Endodermal cell (in vitro differentiated cells): ENCODE measurements around the gene USP9X. TPM values are rescaled to one million over a fixed set of nuclear protein-coding genes. Genes with fewer than 3 reads are reported as not detected.

Experiments
- DNase-seq: peaks from one replicate; pipeline ENCODE4 v3.0.0-alpha.2; 2017
- H3K27ac ChIP-seq: 2 replicates; pipeline ENCODE4 v1.5.1; 2013; ENCODE audit warnings: mild to moderate bottlenecking, low read depth, low read length, moderate library complexity
- H3K27me3 ChIP-seq: 2 replicates; pipeline ENCODE4 v1.6.1; 2013; ENCODE audit warnings: mild to moderate bottlenecking, low read length, moderate library complexity; ENCODE audit not compliant: insufficient read depth, control insufficient read depth, poor library complexity, severe bottlenecking
- H3K36me3 ChIP-seq: 2 replicates; pipeline ENCODE4 v1.7.0; 2013; ENCODE audit warnings: mild to moderate bottlenecking, low read length, moderate library complexity; ENCODE audit not compliant: control insufficient read depth, insufficient read depth
- H3K4me1 ChIP-seq: one replicate; pipeline ENCODE4 v1.7.0; 2013; ENCODE audit warnings: low read length; ENCODE audit not compliant: control insufficient read depth, insufficient read depth
- H3K4me3 ChIP-seq: 2 replicates; pipeline ENCODE4 v1.5.1; 2013; ENCODE audit warnings: mild to moderate bottlenecking, low read length, moderate library complexity
- H3K9ac ChIP-seq: 2 replicates; pipeline ENCODE4 v1.6.1; 2013; ENCODE audit warnings: mild to moderate bottlenecking, low read length, moderate library complexity; ENCODE audit not compliant: poor library complexity, severe bottlenecking; ENCODE audit errors: extremely low read depth
- H3K9me3 ChIP-seq: 2 replicates; pipeline ENCODE4 v1.6.1; 2013; ENCODE audit warnings: mild to moderate bottlenecking, low read length, moderate library complexity; ENCODE audit not compliant: control insufficient read depth
- H3K27ac Mint-ChIP-seq: 2 replicates; pipeline ENCODE4 v1.8.0; 2020; ENCODE audit warnings: mixed read lengths
- H3K27me3 Mint-ChIP-seq: 2 replicates; pipeline ENCODE4 v1.8.0; 2021; ENCODE audit warnings: mild to moderate bottlenecking, mixed read lengths; ENCODE audit not compliant: insufficient read depth
- H3K36me3 Mint-ChIP-seq: 2 replicates; pipeline ENCODE4 v1.8.0; 2020; ENCODE audit warnings: low read depth, mixed read lengths
- H3K4me1 Mint-ChIP-seq: 2 replicates; pipeline ENCODE4 v1.8.0; 2020; ENCODE audit warnings: mixed read lengths
- H3K4me3 Mint-ChIP-seq: 2 replicates; pipeline ENCODE4 v1.8.0; 2020; ENCODE audit warnings: mild to moderate bottlenecking, moderate library complexity, mixed read lengths
- H3K9me3 Mint-ChIP-seq: 2 replicates; pipeline ENCODE4 v1.8.0; 2020; ENCODE audit warnings: mild to moderate bottlenecking, mixed read lengths
- WGBS, 2 experiments: methylation state at CpG; one replicate each; pipeline versions ENCODE4 v1.1.5 to v1.1.7; 2013; ENCODE audit warnings: missing lambda C conversion rate in 2 of 2, mixed read lengths in 1 of 2; ENCODE audit not compliant: insufficient coverage in 1 of 2, insufficient read length in 1 of 2; 5-methylcytosine and 5-hydroxymethylcytosine counted together
- total RNA-seq, 2 donors: library from RNA; stranded (reverse); fragmentation: NEBNext Ultra II Directional in 1 of 2; extraction: Animal tissue kit (Norgen Biotek cat#: 25700) in 1 of 2; gene quantifications; 2 replicates in 1 of 2; 3 replicates in 1 of 2; pipeline ENCODE4 v1.2.1, GENCODE V29; 2021
- TF ChIP-seq, protein P1 (sequence below): fragments of 200-600 bp; sonication (generic); conservative IDR thresholded peaks from 2 replicates; pipeline ENCODE4 v1.5.0; 2021; ENCODE audit warnings: antibody characterized with exemption, mild to moderate bottlenecking

USP9X gene
- total RNA-seq, 2 donors from 2014 or later: 88.1 to 128 TPM

DNA sequence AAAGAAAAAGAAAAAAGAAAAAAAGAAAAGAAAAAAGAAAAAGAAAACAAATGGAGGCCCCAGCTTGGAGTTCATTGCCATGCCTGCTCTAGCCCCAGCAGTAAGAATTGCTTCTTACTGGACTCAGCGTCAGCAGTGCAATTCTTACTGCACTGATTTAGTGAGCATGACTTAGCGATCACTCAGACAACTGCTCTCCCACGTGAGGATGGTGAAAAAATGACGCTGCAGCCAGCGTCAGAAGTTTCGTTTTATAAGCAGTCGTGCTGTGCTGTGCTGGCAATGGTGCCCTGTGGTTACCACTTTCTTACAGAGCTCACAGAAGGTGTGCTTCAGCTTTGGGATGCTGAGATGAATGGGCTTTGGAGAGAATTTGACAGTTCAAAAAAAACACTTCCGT is 180.4 kb downstream of the USP9X start:
- no peaks in the 10 kb centered on the region for H3K9me3 ChIP-seq
- Mint-ChIP-seq H3K4me1 (peaks cover 1% of the 10 kb centered on the region), H3K9me3 (peaks cover 52% of the 10 kb centered on the region), H3K36me3 (no peaks in the 10 kb centered on the region), H3K27ac (no peak overlapping the region), H3K4me3 (no peak overlapping the region), H3K27me3 (no peaks in the 10 kb centered on the region)
- TF ChIP-seq, protein P1, sequence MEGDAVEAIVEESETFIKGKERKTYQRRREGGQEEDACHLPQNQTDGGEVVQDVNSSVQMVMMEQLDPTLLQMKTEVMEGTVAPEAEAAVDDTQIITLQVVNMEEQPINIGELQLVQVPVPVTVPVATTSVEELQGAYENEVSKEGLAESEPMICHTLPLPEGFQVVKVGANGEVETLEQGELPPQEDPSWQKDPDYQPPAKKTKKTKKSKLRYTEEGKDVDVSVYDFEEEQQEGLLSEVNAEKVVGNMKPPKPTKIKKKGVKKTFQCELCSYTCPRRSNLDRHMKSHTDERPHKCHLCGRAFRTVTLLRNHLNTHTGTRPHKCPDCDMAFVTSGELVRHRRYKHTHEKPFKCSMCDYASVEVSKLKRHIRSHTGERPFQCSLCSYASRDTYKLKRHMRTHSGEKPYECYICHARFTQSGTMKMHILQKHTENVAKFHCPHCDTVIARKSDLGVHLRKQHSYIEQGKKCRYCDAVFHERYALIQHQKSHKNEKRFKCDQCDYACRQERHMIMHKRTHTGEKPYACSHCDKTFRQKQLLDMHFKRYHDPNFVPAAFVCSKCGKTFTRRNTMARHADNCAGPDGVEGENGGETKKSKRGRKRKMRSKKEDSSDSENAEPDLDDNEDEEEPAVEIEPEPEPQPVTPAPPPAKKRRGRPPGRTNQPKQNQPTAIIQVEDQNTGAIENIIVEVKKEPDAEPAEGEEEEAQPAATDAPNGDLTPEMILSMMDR: no peak
- H3K27me3 ChIP-seq: no peaks in the 10 kb centered on the region
- DNase-seq: no peak
- H3K36me3 ChIP-seq: no peaks in the 10 kb centered on the region
- H3K27ac ChIP-seq: no peak overlapping the region
- 94 to 97% methylated on average over 5 to 8 of the region's 8 CpGs for WGBS, 2 experiments
- no peaks in the 10 kb centered on the region for H3K4me1 ChIP-seq
- H3K4me3 ChIP-seq: no peak overlapping the region
- H3K9ac ChIP-seq: no peak overlapping the region

DNA sequence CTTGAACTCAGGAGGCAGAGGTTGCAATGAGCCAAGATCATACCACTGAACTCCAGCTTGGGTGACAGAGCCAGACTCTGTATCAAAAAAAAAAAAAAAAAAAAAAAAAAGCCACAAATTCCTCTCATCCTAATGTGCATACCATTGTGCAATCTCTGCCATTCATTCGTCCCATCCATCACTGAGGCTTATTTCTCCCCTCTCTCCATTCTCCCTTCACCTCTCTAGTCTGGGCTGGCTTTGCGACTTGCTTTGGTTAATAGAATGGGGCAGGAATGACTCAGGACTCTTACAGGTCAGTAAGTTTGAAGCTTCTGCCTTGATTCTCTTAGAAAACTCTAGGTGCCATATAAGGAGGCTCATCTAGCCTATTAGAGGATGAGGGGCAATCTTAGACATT is 188.4 kb downstream of the USP9X start:
- H3K27ac Mint-ChIP-seq: no peak overlapping the region

DNA sequence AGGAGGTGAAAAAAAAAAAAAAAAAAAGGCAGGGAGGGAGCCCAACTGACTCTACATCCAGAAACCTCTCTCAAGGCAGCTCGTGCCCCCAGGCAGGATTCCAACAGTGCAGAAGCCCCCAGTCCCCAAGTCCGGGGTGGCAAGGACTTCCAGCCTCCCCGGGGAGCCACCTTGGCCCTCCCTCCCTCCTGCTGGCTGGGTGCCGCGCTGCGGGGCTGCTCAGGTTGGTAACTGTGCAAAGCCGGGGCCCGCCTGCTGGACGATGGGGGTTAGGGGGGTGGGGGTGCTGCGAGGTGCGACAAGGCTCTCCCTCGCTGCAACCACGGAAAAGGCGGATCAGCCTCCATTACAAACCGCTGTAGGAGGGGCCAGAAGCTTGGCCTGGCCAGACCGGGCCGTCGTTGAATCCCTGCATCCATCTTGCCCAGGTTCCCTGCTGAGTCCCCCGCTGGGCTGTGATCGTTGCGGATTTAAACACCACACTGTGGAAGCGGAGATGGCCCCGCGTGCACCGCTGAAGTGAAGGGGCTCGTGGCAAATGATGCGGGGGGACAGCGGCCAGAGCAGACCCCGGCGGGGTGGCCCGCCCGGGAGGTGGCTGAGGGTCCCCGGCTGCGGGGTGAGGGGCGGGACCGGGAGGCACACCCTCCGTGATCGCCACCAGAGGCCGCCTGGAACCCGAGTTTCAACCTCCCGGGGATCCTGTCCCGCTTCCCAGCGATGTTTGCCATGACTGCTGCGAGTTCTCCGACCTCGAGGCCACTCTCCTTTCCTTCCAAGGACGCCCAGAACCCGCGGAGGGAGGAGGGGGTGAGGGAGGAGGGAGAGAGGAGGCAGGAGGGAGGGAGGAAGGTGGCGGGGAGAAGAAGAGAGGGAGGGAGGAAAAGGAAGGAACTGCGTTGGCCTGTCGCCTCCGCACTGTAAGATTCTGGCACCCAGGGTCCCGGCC is 190.7 kb downstream of the USP9X start:
- Histone ChIP-seq H3K9ac (no peak overlapping the region), H3K27me3 (no peaks in the 10 kb centered on the region), H3K36me3 (no peaks in the 10 kb centered on the region), H3K27ac (no peak overlapping the region), H3K9me3 (no peaks in the 10 kb centered on the region), H3K4me1 (no peaks in the 10 kb centered on the region), H3K4me3 (peak overlapping the region; percentile 66)
- H3K4me3 Mint-ChIP-seq: peak overlapping the region; percentile 69
- H3K9me3 Mint-ChIP-seq: peaks cover 36% of the 10 kb centered on the region
- WGBS, 2 experiments: 7% methylated on average over 43 of the region's 54 CpGs; no CpG with 5 or more reads in 1 of the 2 experiments
- H3K4me1 Mint-ChIP-seq: no peaks in the 10 kb centered on the region
- H3K27me3 Mint-ChIP-seq: peaks cover 2% of the 10 kb centered on the region
- H3K36me3 Mint-ChIP-seq: no peaks in the 10 kb centered on the region
- TF ChIP-seq, protein P1: peak; percentile 61
- peak; percentile 89 for DNase-seq
- H3K27ac Mint-ChIP-seq: peak overlapping the region; percentile 81

More for the DNA sequence above, 188.4 kb downstream of the USP9X start:
- Mint-ChIP-seq H3K4me1 (no peaks in the 10 kb centered on the region), H3K36me3 (no peaks in the 10 kb centered on the region), H3K4me3 (no peak overlapping the region), H3K27me3 (peaks cover 2% of the 10 kb centered on the region), H3K9me3 (peaks cover 41% of the 10 kb centered on the region)
- H3K9ac ChIP-seq: no peak overlapping the region
- H3K27ac ChIP-seq: no peak overlapping the region
- H3K27me3 ChIP-seq: no peaks in the 10 kb centered on the region
- TF ChIP-seq, protein P1: no peak
- no peak for DNase-seq
- H3K9me3 ChIP-seq: no peaks in the 10 kb centered on the region
- WGBS, 2 experiments: 89% methylated on average over 1 of the region's 2 CpGs; no CpG with 5 or more reads in 1 of the 2 experiments
- no peaks in the 10 kb centered on the region for H3K4me1 ChIP-seq
- no peaks in the 10 kb centered on the region for H3K36me3 ChIP-seq
- H3K4me3 ChIP-seq: no peak overlapping the region
